ENCODE measurements around the gene CCDC57. TPM values are rescaled to one million over a fixed set of nuclear protein-coding genes. Genes with fewer than 3 reads are reported as not detected.

CCDC57 gene
- total RNA-seq, 4 donors from 2014 or later = 27.1 to 79.9 (median 50.9) TPM

DNA sequence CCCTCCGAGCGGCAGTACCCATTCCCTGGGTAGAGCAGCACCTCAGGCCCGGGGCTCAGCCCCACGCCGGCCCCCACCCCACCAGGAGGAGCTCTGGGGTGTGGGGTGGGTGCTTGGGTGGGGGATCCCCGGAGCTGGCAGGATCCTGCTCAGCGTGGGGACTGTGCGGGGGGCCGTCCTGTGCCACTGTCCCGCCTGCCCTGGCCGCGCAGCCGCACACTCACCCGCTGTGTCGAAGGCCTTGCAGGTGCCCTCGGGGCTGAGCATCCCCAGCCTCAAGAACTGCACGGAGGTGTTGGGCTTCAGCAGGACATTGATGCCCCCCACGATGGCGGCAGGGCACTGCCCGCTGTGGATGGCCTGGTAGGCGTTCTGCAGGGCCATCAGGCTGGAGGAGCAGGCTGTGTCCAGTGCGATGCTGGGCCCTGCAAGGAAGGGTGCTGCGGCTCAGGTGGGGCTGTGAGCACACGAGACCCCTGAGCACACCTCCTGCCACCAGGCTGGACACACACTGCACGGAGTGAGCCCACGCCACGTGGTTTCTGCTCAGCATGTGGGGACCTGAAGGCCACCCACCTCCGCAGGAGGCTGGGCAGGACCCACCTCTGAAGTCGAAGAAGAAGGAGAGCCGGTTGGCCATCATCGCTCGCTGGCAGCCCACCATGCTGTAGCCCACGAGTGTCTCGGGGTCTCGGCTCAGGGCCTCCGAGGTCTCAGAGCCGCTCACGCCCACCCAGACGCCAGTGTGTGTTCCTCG is 119.5 kb downstream of the CCDC57 start:
- no peaks in the 10 kb centered on the region for H3K9me3 ChIP-seq
- whole genome bisulfite sequencing, 2 donors = 97 to 100% methylated on average over 12 to 18 of the region's 40 CpGs
- peaks cover 11 to 14% of the 10 kb centered on the region in 2 donors for H3K4me1 ChIP-seq
- intact Hi-C loops (cut with DNase I) = no loop called here
- H3K36me3 ChIP-seq = peaks cover 65 to 73% of the 10 kb centered on the region in 2 donors
- H3K27ac ChIP-seq = no peak overlapping the region
- no peak for TF ChIP-seq POLR2A (IDR thresholded peaks at IDR 0.05)
- TF ChIP-seq, protein P1, sequence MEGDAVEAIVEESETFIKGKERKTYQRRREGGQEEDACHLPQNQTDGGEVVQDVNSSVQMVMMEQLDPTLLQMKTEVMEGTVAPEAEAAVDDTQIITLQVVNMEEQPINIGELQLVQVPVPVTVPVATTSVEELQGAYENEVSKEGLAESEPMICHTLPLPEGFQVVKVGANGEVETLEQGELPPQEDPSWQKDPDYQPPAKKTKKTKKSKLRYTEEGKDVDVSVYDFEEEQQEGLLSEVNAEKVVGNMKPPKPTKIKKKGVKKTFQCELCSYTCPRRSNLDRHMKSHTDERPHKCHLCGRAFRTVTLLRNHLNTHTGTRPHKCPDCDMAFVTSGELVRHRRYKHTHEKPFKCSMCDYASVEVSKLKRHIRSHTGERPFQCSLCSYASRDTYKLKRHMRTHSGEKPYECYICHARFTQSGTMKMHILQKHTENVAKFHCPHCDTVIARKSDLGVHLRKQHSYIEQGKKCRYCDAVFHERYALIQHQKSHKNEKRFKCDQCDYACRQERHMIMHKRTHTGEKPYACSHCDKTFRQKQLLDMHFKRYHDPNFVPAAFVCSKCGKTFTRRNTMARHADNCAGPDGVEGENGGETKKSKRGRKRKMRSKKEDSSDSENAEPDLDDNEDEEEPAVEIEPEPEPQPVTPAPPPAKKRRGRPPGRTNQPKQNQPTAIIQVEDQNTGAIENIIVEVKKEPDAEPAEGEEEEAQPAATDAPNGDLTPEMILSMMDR (IDR thresholded peaks at IDR 0.05) = no peak
- no peak overlapping the region for H3K4me3 ChIP-seq (replicated peaks in 1 of 3)
- no peaks in the 10 kb centered on the region for H3K27me3 ChIP-seq
- DNase-seq = no peak

DNA sequence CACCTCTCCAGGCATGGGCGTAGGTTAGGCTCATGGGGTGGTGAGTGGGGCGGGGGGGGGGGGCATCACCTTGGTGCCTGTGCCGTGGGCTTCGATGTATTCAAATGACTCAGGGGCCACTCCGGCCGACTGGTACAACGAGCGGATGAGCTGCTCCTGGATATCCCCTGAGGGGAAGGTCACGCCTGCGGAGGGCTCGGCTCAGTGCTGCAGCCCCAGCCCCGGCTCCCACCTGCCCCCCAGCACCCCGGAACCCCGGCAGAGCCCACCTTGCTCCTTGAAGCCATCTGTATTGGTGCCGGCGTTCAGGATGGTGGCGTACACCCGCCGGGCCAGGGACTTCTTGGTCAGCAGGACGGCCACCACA is 120.0 kb downstream of the CCDC57 start:
- Histone ChIP-seq H3K27me3 (no peaks in the 10 kb centered on the region), H3K36me3 (peaks cover 70 to 79% of the 10 kb centered on the region in 2 donors), H3K4me1 (peaks cover 11 to 13% of the 10 kb centered on the region in 2 donors), H3K27ac (no peak overlapping the region), H3K4me3 (replicated peaks in 1 of 3) (no peak overlapping the region), H3K9me3 (no peaks in the 10 kb centered on the region)
- WGBS, 2 donors = 89 to 100% methylated on average over 3 to 7 of the region's 20 CpGs
- no peak for DNase-seq
- intact Hi-C loops (cut with DNase I) = no loop called here
- TF ChIP-seq, protein P1 (IDR thresholded peaks at IDR 0.05) = no peak
- no peak for TF ChIP-seq POLR2A (IDR thresholded peaks at IDR 0.05)

DNA sequence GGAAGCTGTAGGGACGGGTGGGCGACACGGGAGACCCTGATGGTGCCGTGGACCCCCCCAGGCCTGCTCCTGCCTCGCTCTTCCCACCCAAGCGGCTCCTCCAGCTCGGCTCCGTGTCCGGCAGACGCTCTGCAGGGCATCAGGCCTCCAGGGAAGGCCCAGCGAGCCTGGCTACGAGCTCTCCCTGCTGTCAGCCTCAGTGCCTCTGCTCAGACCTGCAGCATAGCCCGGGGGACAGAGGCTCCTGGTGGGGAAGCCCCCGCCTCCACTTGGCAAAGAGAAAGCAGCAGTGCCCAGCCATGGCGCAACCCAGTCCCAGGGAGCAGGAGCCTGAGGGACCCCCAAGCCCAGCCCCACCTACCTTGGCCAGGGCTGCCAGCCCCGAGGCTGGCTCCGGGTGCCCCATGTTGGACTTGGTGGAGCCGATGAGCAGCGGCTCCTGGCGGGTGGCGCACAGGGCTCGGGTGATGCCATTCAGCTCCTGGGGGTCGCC is 120.5 kb downstream of the CCDC57 start:
- H3K27me3 ChIP-seq = no peaks in the 10 kb centered on the region
- peaks cover 8 to 9% of the 10 kb centered on the region in 2 donors for H3K4me1 ChIP-seq
- peaks cover 75 to 84% of the 10 kb centered on the region in 2 donors for H3K36me3 ChIP-seq
- H3K27ac ChIP-seq = no peak overlapping the region
- H3K9me3 ChIP-seq = no peaks in the 10 kb centered on the region
- WGBS, 2 donors = 92 to 95% methylated on average over 7 to 12 of the region's 23 CpGs
- DNase-seq = no peak
- H3K4me3 ChIP-seq (replicated peaks in 1 of 3) = no peak overlapping the region
- intact Hi-C loops (cut with DNase I) = no loop called here
- no peak for TF ChIP-seq POLR2A (IDR thresholded peaks at IDR 0.05)
- TF ChIP-seq, protein P1 (IDR thresholded peaks at IDR 0.05) = no peak

DNA sequence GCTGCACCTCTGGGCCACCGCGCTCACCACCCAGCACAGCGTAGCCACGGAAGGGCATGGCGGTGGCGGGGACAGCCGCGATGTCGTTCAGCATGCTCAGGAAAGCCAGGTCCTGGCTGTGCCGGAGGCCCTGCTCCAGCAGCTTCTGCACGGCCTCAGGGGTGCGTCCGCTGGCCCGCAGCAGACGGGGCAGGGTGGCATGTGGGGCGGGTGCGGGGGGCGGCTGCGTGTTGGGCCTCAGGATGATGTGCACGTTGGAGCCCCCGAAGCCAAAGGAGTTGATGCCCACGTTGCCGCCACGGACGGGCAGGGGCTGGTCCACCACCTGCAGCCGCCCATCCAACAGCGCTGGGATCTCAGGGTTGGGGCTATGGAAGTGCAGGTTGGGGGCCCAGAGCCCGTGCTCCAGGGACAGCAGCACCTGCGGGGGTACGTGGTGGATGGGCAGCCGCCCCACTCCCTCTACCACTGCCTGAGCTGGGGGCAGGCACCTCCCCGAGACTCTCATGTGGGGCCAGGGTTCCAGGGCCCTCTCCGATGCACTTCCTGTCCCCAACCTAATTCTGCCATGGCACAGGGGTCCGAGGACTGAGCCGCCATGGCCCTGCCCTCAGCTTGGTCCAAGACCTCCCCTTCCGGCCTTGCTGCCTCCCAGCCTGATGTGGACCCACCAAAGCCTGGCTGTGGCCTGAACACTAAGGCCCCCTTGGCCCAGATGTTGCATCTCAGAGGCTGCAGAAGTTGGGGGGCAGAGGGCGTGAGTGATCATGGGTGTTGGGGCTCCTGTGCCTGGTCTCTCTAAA is 121.2 kb downstream of the CCDC57 start:
- Histone ChIP-seq H3K9me3 (no peaks in the 10 kb centered on the region), H3K27me3 (no peaks in the 10 kb centered on the region), H3K36me3 (peaks cover 81 to 90% of the 10 kb centered on the region in 2 donors), H3K27ac (no peak overlapping the region), H3K4me3 (replicated peaks in 1 of 3) (no peak overlapping the region), H3K4me1 (peaks cover 2% of the 10 kb centered on the region in 2 donors)
- DNase-seq = no peak
- 93 to 100% methylated on average over 6 to 27 of the region's 37 CpGs for WGBS, 2 donors
- intact Hi-C loops (cut with DNase I) = no loop called here
- TF ChIP-seq, protein P1 (IDR thresholded peaks at IDR 0.05) = no peak
- TF ChIP-seq POLR2A (IDR thresholded peaks at IDR 0.05) = no peak

Data from thyroid gland (tissue), 4 donors.